GM19328 (cell line): Measurements from ENCODE around the gene SPON1.
"Not testable (repeated sequence)": the region's sequence is repeated elsewhere in the genome, so short reads cannot be mapped to it uniquely, and the experiment has no call there.

Source experiments
- ATAC-seq: cut with Tn5 transposase; IDR thresholded peaks from one replicate; pipeline ENCODE4 v1.9.1; 2021; ENCODE audit warnings: mild to moderate bottlenecking, moderate library complexity; ENCODE audit not compliant: unreplicated experiment

SPON1 gene

GRCh38 chr11:13962562-13963168 lies at the start of gene SPON1:
Gene SPON1, plus strand, starts transcription at chr11:13962723. Its CDS starts 182 bp downstream, at chr11:13962905.
- no peak for ATAC-seq

- no peak for ATAC-seq
Measured at GRCh38 chr11:13917264-13917663, 45.3 kb upstream of the SPON1 start.

DNA sequence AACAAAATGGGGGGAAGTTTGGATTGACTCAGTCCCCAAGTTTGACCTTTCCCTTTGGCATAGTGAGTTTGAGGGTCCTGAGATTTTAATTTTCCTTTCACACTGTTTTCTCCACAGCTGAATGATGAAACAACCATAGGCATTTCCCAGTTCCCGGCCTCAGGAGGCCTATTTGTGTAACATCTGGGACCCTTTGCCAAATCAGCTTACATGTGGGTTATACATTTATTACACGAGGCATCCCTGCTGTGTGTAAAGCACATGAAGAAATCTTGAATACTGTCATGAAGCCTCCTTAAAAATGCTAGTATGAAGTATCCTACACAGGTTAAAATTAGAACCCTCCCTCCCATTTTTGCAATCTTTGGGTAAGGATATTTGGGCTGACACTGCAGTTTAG lies 44.6 kb upstream of the SPON1 start:
- no peak for ATAC-seq

GRCh38 chr11:13920756-13921155 lies 41.8 kb upstream of the SPON1 start:
- ATAC-seq, result no peak

DNA sequence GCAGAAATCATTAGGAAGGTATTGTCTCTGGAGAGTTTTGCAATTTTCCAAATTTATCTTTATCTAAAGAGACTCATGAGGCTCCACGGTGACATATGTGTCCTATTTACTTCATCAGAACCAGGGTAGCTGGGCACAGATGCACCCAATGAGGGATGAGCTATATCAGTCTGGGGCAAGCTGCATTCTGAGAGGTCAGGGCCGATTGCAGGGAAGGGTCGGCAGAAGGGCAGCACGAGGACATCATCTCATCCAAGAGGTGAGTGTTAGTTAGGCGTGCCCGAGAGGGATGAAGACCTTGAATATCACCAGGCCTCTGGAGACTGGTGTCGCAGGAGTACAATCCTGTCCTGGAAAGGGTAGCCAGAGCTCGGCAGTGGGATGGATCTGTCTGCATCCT lies 41.0 kb upstream of the SPON1 start:
- no peak for ATAC-seq

DNA sequence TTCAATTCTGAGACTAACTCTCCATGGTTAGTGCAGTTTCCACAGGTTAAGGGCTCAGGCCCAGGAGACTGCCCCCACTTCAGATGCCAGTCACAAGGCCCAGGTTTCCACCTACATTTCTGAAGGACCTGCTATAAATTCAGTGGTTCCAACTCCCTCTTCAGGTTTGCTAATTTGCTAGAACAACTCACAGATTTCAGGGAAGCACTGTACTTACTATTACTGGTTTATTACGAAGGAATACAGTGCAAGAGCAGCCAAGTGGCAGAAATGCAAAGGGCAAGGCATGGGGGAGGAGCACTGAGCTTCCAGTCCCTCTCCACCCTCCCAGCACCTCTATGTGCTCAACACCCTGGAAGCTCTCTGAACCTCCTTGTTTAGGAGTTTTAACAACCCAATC lies 39.3 kb upstream of the SPON1 start:
- no peak for ATAC-seq

DNA sequence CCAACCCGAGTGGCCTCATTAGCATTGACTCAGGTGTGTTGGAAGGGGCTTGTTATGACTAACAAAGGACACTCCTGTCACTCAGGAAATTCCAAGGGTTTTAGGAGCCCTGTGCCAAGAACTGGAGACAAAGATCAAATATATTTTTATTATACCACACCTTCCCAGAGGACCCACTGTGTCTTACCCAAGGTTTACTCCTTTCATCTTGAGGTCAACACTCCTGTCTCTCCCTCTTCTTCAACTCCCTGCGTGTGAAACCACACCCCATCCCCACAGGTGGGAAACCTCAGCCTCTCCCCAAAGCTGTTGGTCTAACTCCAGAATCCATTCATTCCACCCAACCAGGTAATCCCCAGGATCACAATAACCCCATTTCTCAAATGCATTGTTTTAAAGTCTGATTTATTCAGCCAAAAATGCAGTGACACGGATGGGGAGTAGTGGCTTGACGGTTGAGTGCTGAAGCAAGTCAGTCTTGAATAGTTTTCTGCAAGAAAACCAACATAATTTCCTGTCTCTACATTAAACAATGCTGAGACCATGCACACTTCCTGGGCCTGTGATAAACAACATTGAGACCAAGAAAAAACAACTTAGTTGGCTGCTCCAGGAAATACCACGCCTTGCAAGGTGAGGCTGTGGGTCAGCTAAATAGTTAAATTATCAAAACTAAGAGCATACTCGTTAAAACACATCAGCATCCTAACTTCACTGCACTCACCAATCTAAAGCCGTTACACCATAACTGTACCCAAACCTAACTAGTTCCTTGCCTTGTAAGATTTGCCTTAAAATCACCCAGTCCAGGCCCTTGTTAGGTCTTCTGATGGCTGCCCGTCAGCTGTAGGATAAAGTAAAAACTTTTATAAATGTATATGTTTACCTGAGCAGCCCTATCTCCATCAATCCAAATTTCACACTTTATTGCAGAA lies 38.5 kb upstream of the SPON1 start:
- ATAC-seq, result no peak

DNA sequence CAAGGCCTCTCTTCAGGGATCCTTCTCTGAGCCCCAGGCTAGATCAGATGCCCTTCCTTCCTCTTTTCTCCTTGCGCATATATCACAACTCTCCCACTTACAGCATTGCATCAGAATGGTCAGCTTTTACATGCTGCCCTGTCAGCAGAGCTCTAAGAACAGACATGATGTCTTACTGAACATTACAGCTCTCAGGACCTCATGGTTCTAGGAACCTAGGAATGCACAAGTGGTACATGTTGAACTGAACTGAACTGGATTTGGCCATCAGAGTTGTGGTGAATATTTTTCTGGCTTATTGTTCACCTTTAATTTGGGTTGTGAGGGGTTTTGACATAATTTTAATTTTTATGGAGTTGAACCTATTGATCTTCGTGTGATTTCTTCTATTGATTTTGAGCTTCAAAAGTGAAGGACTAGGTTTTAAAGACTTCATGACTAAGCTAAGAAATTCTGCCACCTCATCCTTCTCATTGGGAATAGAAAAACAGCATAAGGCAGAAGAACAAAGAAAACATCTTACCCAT lies 37.7 kb upstream of the SPON1 start:
- no peak for ATAC-seq

DNA sequence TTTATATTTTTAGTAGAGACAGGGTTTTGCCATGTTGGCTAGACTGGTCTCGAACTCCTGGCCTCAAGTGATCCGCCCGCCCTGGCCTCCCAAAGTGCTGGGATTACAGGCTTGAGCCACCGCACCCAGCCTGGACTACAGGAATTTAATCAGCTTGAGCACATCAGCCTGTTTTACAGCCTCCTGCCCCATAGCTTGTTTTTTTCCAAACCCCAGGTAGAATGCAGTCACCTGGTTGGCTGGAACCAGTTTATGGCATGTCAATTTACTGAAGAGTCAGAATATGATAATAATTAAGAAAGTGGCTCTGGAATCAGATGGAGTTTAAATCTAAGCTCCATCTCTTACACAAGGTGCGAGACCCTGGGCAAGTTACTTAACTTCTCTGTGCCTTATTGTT lies 36.2 kb upstream of the SPON1 start:
- not testable (repeated sequence) for ATAC-seq

DNA sequence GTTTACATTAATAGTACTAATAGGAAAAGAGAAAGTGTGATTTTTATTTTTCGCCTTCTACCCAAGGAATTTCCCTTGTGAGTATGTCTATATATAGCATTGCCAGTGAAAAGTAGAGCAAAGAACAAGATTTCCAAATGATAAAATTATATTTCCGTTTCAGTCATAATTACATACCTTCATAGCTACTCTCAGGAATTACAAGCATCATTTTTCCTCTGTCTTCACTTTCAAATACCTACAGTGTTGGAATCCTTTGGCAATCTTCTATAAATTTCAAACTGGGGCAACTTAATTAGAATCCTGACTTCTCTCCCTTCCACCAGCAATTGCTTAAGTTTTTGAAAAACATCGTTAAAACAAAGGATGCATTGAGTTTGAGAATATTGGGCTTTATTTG lies 35.5 kb upstream of the SPON1 start:
- ATAC-seq, result no peak

- no peak for ATAC-seq
Measured at GRCh38 chr11:13927481-13927880, 35.0 kb upstream of the SPON1 start.

- no peak for ATAC-seq
Measured at GRCh38 chr11:13928566-13929251, 33.8 kb upstream of the SPON1 start.

DNA sequence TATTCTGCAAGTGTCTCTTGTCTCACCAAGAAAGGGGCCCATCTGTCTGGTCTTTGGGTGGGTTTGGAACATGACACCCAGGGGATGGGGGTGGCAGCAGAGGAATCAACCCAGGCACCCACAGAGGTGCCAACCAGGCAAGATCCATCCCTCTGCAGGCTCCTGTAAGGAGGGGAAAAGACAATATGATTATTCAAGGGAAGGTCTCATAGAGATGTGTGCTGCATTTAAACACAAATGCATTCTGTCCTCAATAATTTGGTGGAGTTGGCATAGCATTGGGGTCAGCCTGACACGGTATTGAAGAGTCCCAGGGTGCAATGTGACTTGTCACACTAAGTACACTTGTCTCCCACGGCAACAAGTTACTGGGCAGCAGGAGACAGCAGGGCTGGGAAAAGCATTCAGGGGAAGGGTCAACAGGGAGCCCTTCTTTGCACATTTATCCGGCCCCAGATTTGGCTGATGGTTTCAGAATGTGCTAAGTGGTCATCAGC lies 33.1 kb upstream of the SPON1 start:
- ATAC-seq, result no peak

GRCh38 chr11:13931356-13931755 lies 31.2 kb upstream of the SPON1 start:
- no peak for ATAC-seq

GRCh38 chr11:13937154-13937553 lies 25.4 kb upstream of the SPON1 start:
- not testable (repeated sequence) for ATAC-seq

DNA sequence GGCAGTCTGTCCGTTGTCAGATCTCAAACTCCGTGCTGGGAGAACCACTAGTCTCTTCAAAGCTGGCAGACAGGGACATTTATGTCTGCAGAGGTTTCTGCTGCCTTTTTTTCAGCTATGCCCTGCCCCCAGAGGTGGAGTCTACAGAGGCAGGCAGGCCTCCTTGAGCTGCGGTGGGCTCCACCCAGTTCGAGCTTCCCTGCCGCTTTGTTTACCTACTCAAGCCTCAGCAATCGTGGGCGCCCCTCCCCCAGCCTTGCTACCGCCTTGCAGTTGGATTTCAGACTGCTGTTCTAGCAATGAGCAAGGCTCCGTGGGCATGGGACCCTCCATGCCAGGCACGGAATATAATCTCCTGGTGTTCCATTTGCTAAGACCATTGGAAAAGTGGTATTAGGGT lies 23.7 kb upstream of the SPON1 start:
- ATAC-seq, result not testable (repeated sequence)

GRCh38 chr11:13939961-13940906 lies 22.3 kb upstream of the SPON1 start:
- ATAC-seq, result no peak

- ATAC-seq, result no peak
Measured at GRCh38 chr11:13940907-13941256, 21.6 kb upstream of the SPON1 start.

DNA sequence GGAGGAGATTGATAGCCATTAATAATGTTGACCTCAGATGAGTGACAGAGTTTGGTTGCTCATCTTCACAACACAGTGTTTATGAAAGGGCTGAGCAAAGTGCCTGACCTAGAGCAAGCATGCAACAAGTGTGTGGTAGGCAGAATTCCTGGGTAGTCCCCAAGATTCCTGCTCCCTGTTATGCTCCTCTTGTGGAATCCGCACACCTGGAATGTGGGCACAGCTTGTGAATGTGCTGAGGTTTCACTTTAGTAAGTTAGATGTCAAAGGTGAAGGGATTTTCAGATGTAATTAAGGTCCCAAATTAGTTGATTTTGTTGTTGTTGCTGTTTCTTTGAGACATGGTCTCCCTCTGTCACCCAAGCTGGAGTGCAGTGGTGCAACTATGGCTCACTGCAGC lies 20.7 kb upstream of the SPON1 start:
- ATAC-seq, result no peak

DNA sequence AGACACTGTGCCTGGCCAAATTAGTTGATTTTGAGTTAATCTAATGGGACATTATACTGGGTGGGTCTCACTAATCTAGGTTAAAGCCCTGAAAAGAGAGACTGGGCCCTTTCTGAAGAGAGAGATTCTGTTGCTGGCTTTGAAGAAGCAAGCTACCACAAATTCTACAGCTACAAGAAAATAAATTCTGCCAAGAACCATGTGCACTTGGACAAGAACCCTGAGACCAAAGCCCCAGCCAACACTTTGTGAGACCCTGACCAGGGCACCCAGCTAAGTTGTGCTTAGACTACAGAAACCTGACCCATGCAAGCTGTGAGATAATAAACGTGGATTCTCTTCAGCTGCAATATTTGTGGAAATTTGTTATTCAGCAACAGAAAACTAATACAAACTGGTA lies 20.1 kb upstream of the SPON1 start:
- no peak for ATAC-seq
